GM18499 (cell line): ENCODE measurements around the gene DTYMK.
"Not testable (repeated sequence)": the region's sequence is repeated elsewhere in the genome, so short reads cannot be mapped to it uniquely, and the experiment has no call there.

Source experiments
- ATAC-seq: cut with Tn5 transposase; IDR thresholded peaks from one replicate; pipeline ENCODE4 v1.9.1; 2021; ENCODE audit warnings: moderate number of reproducible peaks; ENCODE audit not compliant: insufficient read depth, unreplicated experiment

Gene DTYMK

DNA sequence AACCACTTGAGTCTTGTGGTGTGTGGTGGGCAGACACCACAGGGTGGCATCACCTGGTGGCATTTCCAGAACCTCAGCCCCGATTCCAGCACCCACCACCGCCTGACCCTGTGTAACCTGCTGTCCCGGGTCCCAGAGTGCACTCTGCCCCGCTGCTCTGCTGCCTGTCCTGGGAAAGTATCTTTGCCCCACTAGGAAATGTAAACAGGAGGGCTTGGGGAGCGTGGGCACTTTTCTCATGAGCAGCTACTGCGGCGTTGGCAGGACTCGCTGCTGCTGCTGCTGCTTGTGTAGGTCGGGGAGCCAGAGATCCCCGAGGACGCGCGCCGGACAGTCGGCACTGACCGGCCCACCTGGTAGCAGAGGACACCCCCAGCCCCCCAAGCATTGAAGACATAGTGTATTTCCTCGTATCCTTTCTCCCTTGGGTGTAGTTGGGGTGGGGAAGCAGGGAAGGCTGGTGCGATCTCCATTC lies 13.4 kb downstream of the DTYMK start:
- ATAC-seq = no peak

GRCh38 chr2:241672243-241673188 lies 14.1 kb downstream of the DTYMK start:
- ATAC-seq = no peak

GRCh38 chr2:241671457-241672240 lies 15.0 kb downstream of the DTYMK start:
- no peak for ATAC-seq

DNA sequence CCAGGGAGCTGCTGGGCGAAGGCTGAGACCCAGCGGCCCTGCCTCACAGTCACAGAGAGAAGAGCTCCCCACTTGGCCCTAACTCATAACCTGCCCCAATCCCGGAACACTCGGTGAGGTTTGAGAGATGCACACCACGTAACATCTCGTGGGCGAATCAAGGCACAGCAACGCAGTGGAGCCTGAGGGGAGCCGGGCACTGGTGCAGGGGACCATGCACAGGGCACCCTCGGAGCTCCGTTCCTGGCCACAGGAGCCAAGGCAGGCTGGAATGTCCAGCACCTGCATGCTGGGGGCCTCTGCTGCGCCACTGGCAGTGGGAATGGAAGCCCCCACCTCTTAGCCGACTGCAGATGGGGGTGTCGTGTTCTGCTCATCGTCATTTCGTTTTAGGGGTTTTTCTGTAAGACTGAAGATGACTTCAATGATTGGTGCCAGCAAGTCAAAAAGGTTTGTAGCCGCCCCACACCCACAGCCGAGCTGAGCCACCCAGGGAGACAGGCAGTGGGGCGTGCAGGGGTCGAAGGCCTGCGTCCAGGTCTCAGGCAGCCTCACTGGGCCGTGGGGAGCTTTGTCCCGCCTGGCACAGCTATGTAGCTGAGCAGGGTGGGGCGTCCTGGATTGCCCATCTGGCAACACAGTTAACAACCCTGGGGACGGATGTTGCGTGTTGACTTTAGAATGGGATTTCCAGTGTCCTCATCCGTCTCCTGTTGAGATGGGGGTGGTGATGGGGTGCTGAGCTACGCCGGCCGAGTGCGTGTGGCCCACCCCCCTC lies 16.1 kb downstream of the DTYMK start:
- ATAC-seq = no peak

DNA sequence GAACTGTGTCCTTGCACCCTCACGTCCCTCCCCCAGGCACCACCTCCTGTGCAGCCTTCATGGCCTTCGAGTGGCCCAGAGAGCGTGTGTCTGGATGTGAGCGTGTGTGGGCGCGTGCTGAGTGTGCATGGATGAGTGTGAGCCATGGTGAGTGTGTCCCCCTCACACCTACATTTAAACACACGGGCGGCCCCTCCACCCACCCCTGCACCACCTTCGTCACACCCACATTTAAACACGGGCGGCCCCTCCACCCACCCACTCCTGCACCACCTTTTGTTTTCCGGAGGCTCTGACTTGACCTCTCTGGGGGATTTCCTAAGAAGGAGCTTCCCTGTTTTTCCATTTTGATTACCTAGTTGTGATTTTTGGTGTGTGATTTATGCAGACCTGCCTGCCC lies 17.8 kb downstream of the DTYMK start:
- no peak for ATAC-seq

GRCh38 chr2:241668354-241668753 lies 18.3 kb downstream of the DTYMK start:
- ATAC-seq = no peak

GRCh38 chr2:241666627-241667400 lies 19.8 kb downstream of the DTYMK start:
- no peak for ATAC-seq

- no peak for ATAC-seq
Measured at GRCh38 chr2:241665731-241666440, 20.7 kb downstream of the DTYMK start.

DNA sequence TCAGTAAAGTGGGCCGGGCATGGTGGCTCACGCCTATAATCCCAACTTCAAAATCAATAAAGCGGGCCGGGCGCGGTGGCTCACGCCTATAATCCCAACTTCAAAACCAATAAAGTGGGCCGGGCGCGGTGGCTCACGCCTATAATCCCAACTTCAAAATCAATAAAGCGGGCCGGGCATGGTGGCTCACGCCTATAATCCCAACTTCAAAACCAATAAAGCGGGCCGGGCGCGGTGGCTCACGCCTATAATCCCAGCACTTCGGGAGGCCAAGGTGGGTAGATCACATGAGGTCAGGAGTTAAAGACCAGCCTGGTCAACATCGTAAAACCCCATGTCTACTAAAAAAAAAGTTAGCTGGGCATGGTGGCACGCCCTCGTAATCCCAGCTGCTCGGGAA lies 23.9 kb downstream of the DTYMK start:
- ATAC-seq = not testable (repeated sequence)

DNA sequence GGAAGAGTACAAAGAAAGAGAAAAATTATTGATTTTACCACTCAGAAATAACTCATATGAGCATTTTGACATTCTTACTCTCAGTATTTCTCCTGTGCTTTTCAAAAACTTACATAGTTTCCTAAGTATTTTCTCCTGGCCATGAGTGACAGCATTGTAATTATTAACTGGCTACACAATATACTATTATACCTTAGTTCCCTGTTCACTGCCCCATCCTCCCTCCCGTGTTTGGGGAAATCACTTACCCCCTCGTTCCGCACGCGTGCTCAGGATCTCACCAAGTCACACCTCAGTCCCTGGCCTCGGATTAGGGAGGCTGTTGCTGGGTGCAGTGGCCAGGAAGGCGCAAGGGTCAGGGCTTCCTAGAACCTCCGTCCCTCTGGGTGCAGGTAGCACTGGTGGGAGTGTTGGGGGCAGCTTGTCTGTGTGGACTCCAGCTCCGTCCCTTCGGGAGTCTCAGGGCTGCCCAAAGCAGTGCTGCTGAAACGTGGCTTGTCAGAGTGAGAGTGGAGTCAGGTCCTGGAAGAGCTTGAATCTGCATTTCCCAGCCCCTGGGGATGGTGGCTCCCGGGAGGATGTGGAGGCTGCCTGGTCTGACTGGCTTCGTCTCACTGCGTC lies 25.9 kb downstream of the DTYMK start:
- no peak for ATAC-seq

DNA sequence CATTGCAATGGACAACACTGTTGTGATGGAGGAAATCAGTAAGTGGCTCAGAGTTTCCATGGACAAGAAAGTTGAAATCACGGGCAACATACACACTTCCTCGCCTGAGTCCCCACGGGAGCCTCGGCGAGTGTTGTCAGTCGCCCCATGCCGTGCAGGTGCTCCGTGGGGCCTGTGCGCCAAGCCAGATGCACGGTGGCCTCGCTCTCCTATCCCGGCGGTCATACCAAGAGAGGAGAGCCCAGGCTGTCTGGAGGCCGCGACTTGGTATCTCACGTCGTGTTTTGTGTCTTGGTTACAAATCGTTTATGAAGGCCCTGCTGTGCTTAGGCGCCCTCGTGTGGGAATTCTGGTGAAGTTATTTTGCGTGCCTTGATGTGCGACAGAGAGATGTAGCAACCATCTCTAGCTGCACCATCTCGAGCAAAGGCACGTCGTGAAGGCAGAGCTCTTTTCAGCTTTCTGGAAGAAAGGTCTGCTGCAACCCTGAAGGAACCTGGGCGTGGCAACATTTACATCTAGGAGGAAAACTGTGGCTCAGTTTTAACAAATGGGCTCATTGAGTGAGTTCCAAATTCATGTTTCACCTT lies 27.4 kb downstream of the DTYMK start:
- ATAC-seq = no peak

- no peak for ATAC-seq
Measured at GRCh38 chr2:241658296-241658695, 28.3 kb downstream of the DTYMK start.

DNA sequence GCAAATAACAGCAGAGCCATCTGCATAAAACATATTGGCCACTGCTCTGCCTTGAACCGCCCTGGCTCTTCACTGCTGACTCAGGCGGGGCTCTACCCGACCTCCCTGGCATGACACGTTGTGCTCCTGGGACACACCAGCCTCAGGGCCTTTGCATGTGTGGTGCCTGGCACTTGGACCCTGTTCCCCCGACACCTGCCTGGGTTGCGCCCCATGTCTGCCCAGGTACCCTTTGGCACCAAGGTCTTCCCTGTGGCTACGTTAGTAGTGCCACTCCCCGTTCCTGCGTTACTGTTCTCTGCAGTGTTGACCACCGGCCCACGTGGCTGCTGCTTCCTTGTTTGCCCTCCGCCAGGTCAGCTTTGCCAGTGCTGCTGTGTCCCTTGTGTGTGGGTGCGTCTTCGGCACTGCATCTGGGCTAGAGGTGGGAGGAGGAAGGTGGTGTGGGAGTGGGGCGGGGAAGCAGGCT lies 28.8 kb downstream of the DTYMK start:
- ATAC-seq = no peak

GRCh38 chr2:241656190-241656741 lies 30.3 kb downstream of the DTYMK start:
- no peak for ATAC-seq

GRCh38 chr2:241655516-241656189 lies 31.0 kb downstream of the DTYMK start:
- no peak for ATAC-seq

- ATAC-seq = no peak
Measured at GRCh38 chr2:241654551-241654950, 32.1 kb downstream of the DTYMK start.

DNA sequence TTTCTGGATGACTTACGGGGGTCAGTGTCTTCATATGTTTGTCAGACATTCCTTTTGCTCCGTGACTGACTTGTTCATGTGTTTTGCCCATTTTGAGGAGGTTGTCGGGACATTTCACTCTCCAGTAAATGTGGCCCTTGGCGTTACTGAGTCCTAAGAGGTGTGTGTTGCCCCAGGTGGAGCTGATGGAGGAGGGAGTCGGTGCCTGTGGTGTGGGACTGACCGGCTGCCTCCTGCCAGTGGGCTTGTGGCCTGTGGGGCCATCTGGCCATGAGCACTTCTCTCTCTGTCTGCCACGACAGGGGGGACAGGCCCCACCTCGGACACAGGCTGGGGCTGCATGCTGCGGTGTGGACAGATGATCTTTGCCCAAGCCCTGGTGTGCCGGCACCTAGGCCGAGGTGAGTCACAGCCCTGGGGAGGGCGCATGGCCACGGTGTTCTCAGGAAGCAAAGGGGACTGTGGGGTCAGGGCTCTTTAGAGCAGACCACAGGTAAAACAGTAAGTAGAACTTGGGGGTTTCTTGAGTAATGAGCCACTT lies 33.3 kb downstream of the DTYMK start:
- no peak for ATAC-seq
